A549 (cell line): ENCODE data around the gene DISC1.

Experiments used
- NFE2L2 ChIP-seq: fragments of 150-350 bp; conservative IDR thresholded peaks from 2 replicates; pipeline ENCODE4 v1.6.1; 2014; ENCODE audit warnings: low read length
- PHF8 ChIP-seq: fragments of 200-600 bp; sonication (generic); IDR thresholded peaks from 2 replicates; pipeline ENCODE4 v1.6.1; 2016; ENCODE audit warnings: low read depth, mild to moderate bottlenecking, antibody characterized with exemption, moderate library complexity, borderline replicate concordance
- TF ChIP-seq, protein P1 (sequence below): IDR thresholded peaks from 2 replicates; pipeline ENCODE4 v1.6.1; 2012

DNA sequence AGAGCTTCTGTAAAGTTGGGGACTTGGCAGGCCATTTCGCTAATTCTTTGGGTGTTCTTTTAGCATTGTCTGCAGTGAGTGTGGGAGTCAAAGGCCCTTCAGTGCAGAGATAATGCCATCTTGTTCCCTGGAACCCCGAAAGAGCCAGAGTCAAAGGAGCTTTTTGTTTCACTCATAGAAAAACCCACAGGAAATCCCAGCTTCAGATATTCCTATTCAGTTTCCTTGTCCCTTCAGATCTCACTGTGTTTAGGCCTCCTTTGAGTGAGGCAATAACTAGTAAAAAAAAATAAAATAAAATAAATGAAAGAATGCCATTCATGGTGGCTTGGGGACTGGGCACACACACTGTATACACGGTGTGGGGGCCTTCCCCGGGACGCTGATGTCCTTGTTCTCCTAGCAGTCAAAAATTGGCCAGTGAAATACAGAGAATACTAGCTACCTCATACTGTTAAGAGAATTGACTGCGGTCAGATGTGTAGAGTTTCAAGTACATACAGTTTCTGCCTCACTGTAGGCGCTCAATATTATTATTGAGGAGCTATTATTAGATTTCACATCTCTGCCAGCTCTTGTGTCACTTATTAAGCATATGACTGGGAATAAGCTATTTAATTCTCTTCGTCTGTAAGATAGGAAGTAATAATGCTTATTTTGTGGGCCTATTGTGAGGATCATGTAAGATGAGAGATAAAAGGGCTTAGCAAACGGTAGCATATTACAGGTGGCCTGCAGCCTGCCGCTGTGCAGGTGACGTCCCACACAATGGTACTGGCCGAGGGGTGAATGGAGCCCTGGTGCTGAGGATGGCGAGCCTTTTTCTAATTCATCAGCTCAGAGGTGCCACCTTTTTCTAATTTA lies 16.7 kb downstream of the DISC1 start:
- TF ChIP-seq NFE2L2 (no peak), PHF8 (no peak)
- TF ChIP-seq, protein P1, sequence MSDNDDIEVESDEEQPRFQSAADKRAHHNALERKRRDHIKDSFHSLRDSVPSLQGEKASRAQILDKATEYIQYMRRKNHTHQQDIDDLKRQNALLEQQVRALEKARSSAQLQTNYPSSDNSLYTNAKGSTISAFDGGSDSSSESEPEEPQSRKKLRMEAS: no peak
